Stimulated activated CD8-positive, alpha-beta memory T cell treated with anti-CD3 and anti-CD28 coated beads, Interleukin-12 subunit alpha, Interleukin-12 subunit beta, amount 100 ng/mL, for 1 hour (primary cell): Measurements from ENCODE around the gene TNFRSF14.
"Not testable (repeated sequence)": the region's sequence is repeated elsewhere in the genome, so short reads cannot be mapped to it uniquely, and the experiment has no call there.

Source experiments
- DNase-seq: peaks from one replicate; pipeline ENCODE4 v3.0.0-alpha.2; 2020; ENCODE audit warnings: low read depth

The TNFRSF14 gene

DNA sequence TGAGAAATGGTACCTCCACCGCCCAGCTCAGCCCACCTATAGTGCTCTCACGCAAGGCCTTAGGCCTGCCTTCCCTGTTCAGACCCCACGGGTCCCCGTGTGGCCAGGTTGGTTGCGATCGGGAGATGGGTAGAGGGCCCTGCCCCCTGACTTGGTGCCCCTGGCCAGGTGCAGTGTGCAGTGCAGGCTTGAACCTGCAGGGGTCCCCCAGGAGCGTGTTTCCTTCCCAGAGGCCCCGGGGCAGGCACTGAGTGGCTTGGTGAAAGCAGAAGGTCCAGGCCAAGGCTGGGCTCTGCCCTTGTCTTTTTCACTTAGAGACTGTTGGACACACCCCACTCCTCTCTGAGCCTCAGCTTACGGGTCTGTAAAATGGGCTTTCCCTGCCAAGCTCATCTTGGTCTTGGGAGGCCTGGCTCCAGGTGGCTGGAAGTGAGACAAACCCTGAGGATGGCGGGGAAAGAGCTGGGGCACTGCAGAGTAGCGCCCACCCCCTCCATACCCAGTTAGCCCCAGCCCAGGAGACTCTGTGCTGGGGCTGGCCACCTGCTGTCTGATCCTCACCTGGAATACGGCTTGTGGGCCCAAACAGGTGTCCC lies 16.8 kb upstream of the TNFRSF14 start:
- no peak for DNase-seq

DNA sequence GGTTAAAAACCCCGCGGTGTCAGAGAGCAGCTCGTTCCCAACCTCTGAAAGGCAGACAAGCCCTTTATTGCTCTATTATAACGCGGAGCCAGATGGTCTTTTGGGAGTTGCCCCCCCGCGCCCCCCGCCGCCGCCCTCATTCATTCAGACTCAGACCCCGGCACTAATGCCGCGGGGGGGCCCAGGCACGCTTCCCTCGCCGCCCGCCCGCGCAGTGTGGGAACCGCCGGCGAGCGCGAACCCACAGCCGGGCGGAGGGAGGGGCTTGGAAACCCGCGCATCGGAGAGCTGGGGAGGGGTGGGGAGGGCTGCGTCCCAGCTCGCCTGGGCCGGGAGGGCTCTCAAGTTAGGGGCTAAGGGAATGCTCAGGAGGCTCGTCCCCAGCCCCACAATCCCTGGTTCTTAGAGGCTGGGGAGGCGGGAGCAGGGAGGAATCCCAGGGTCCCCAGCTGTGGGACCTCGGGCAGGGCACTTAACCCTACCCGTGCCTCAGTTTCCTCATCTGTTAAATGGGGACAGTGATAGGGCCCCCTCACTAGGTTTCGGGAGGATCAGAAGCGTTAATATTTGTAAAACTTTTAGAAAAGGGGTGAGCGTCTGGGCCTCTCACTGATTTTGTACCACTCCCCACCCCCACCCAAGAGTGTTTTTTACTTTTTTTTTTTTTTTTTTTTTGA lies 15.2 kb upstream of the TNFRSF14 start:
- no peak for DNase-seq

DNA sequence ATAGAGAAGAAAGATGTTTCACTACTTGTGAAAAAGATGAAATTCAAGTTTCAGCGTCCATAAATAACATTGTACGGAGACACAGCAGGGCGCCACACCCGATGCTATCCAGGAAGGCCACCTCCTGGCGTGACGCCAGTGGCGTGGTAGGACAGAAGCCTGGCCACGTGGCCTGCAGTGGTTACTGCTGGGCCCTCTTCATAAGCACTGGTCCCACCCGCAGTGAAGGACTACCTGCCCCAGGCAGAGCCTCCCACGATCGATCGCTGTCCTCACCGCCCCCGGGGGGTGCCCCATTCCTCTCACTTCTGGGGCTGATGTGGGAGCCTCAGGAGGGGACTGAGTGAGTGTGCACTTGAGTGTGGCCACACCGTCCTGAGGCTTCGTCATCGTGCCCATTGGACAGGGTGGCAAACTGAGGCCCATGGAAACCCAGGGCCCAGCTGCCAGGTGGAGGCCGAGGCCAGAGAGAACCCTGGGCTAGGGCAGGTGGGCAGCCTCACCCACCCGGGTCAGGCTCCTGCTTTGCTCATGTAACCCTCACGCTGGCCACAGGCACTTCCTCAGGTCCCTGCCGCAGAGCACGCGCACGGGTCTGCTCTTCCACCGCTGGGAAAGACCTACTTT lies 14.4 kb upstream of the TNFRSF14 start:
- no peak for DNase-seq

DNA sequence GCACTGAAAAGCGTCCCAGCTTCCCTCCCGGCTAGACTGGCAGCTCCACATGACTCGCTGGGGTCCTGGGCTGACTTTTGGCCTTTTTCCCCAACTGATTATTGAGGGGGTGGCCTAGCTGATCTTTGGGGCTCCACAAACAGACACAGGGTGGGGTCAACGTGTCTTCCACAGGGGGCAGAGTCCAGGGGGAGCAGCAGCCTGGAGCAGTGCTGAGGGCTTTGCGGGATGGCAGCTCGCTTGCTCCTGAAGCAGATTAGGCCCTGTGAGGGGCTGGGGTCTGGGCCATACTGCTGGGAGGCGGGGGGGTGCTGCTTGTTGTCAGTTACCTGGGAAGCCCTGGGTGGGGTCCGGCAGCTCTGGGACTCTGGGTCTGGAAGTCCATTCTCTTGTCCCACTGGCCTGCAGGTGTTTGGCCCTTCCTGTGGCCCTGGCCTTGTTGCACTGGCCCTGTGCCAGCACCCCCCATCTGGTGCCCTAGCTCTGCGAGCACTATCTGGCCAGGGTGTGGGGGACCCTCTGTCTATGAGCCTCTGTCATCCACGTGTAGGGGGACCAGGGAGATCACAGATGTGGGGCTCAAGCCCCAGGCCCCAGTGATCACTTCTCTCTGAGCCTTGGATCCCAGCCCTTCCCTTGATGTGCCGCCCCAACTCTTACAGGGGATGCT lies 13.8 kb upstream of the TNFRSF14 start:
- DNase-seq, result no peak

DNA sequence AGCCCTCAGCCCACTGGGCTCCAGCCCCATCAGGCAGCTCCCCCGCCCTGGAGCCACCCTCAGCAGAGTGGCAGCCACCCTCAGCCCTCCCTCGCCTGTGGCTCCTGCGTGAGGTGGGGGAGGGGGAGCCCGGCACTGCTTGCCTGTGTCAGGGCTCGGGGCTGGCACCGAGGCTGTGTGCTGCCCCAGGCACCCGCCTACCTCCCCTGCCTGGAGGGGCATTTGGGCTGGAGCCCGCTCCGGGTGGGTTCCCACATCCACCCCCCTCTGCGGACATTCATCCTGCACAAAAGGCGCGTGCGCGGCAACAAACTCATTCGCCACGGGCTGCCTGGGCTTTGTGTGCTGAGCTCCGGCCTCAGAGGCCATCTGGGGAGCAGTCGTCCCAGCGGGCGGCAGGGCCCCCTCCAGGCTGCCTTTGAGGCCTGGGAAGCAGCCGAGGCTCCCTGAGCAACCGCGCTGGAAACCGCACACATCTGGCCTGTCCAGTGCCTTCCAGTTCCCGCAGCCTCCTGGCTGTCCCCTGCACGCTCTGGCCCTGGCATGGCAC lies 12.6 kb upstream of the TNFRSF14 start:
- DNase-seq, result no peak

DNA sequence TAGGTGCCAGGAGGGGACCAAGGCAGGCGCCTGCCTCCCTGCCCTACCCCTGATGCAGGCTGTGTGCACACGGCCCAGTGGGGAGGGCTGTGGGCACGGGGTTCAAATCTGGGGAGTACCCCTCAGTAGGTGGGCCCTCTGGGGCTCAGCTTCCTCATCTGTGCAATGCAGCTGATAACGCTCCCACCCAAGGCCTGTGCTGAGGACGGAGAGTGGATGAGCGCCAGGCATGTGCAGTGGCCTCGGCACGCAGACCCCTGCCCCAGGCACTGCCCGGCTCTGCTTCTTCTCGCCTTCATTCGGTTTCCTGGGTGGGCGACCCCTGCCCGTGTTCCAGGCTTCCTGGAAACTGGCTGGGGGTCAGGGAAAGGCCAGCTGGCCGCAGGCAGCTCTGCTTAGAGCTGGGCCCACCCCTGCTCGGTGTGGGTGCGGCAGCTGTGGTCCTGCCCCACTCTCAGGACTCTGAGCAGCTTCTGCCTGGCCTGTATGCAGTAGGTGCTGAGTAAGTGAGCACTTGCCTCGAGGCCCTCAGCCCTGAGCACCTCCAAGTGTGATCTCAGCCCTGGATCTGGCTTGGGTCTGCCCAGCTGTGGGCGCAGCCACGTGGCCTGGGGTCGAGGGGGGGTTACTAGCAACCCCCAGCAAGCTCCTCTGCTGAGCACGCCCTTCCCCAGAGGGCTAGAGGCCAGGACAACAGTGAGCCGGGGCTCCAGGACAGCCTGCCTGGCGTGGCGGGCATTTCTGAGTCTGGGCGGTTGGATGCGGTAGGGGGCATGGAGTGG lies 11.9 kb upstream of the TNFRSF14 start:
- no peak for DNase-seq

DNA sequence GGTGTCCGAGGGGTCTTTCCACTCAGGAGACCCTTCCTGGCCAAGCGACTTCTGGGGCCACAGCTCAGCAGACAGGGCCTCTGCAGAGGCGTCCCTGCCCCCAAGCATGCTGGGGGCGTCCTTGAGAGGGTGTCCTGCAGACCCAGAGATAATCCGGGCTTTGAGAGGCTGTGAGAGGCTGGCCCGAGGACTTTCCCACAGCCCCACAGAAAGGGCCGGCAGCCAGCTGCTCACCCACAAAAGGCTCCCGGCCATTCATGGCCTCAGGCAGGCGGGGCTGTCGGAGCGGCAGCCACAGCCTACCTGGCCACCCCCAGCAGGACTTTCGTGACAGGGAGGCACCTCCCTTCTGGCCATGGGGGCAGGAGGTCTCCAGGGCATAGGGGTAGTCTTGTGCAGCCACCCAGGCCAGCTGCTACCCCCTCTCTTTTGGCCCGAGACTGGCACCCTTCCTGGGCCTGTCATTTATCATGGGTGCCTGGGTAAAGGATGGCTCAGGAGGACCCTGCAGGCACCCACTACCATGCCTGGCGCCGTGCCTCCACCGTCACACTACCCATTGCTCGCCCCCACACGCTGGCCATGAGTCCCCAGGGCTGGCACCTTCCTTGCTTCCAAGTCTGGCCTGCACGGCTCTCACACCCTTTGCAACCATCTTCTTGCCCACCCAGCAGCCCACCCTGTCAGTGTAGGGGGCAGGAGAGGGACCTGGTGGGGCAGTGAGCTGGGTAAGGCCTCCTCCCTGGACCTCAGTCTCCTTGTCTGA lies 11.1 kb upstream of the TNFRSF14 start:
- DNase-seq, result no peak

DNA sequence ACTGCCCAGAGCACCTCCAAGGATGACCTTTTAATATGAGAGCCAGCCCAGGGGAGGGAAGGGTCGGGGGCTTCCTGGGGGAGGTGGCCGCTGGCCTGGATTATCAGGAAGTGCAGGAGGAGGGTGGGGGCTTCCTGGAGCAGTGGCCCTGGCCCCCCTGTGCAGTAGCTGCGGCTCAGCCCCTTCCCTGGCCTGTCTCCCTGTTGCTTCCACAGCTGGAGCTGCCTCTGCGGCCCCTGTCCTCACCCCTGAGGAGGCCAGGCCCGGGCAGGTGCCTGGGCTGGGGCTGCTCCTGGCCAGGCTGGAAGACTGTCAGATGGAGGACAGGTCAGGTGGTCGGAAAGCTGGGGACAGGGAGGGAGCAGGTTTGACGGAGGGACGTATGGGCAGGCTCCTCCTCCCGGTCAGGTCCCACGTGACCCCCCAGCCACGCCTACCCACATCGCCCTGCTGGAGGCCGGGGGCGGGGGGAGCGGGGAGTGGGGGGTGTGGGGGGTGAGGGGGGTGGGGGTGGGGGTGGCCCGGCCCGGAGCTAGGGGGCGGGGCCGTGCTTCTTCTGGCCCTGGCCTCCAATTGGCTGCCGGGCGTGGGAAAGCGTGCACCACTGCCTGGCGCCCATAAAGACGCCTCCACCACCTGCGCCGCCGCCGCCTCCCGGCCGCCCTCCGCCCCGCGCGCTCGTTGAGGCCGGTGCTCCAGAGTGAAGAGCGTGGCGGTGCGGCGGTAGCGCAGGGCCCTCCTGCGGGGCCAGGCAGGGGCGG lies 10.2 kb upstream of the TNFRSF14 start:
- peak; percentile 79 for DNase-seq

DNA sequence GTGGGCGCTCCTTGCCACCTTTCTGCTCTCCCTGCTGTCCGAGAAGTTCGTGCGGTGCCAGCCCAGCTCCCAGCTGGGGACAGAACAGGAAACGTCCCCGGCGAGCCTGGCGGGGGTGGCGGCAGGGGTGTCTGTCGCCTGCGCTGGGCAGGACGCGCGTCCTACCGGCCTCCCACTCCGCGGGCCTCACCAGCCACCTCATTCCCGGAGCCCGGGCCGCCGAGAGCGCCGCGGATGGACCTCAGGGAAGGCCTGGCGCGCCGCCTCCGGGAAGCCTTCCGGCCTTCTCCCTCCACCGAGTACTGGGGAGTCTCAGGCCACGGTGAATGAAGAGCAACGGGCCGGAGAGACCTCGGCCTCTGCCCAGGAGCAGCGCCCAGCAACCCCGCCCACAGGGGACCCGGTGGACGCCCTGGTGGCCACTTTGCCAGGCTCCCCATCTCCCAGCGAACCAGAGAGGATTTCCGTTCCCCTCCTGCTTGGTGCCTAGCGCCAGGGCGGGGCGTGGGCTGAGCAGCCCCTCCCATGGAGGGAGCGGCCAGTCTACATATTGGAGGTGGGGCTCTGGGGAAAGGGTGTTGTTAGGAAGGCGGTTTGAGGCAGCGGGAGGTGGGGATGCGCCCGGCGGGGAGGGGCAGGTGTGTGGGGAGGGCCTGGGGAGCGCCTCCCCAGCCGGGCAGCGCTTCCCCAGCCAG lies 9.5 kb upstream of the TNFRSF14 start:
- DNase-seq, result peak; percentile 68

DNA sequence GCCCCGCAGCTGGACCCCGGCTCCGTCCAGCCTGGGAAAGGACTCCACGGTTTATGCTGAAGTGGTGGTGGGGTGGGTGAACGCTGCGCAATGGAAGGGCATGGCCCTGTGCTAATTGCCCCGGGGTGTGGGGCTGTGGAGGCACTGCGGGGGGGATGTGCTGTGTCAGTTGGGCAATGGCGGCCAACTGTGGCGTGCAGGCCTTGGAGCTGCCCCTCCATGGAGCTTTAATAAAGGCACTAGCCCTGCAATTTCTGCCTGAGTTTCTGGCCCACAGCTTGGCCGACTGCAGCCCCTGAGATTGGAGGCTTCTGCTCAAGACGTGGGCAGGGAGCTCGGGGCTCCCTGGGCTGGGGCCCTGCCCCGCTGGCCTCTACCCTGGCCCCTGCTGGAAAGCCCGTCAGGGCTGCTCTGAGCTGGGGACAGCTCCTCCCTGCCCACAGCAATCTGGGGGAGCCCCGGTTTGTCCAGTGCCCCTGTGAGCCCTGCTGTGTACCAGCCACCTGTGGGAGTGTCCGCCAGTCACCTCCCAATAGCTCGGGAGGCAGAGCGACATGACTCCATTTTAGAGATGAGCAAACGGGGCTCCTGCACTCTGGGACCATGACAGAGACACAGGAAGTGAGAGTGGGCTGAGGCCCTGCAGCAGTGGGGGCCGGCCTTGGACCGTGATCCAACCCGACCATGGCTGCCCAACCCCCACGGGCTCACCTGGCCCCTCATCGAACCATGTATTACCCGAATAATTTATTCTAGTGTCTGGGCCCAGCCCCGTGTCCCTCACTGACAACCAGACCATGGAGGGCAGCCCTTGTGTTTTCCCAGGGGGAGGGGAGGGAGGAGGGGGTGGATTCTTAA lies 8.7 kb upstream of the TNFRSF14 start:
- DNase-seq, result no peak

DNA sequence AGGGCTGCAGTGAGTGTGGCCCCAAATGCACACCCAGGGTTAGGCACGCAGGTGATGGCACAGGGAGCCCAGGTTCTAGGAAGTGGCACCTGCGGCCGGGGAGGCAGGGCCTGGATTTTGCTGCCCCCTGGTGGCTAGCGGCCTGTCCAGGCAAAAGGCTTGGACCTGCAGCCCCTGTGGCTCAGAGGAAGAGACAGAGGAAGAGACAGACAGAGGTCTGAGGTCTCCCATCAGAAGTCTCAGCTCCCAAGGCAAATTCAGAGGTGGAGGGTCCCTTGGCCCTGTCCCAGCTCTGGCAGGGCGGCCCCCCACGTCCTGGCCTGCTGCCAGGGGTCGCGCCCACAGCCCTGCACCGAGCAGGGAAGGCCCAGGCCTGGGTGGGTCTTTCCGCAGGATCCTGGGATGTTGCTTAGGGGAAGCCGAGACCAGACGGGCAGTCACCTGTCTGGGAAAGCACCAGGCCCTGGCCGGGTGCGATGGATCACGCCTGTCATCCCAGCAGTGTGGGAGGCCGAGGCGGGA lies 8.0 kb upstream of the TNFRSF14 start:
- DNase-seq, result peak; percentile 76

DNA sequence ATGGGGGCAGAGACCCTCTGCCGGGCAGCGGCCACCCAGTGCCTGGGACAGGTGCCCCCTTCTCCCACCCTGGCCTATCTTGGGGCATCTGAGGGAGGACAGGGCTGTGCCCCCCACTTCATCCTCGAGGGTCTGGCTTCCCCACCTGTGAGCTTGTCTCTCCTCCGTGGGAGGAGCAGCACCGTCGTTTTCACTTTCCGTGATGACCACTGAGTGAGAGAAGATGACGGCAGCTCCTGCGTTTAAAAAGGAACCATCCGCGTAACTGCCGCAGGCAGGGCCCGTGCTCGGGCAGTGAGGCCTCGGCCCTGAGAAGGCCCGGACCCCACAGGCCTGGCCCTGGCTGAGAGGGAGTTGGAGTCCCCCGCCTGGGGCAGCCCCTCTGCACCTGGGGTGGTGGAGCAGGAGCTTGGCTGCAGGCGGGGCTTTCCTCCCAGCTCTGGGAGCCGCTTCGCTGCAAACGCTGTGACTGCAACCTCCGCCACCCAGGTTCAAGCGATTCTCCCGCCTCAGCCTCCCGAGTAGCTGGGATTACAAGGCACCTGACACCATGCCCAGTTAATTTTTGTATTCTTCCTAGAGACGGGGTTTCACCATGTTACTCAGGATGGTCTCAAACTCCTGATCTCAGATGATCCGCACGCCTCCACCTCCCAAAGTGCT lies 6.7 kb upstream of the TNFRSF14 start:
- not testable (repeated sequence) for DNase-seq

DNA sequence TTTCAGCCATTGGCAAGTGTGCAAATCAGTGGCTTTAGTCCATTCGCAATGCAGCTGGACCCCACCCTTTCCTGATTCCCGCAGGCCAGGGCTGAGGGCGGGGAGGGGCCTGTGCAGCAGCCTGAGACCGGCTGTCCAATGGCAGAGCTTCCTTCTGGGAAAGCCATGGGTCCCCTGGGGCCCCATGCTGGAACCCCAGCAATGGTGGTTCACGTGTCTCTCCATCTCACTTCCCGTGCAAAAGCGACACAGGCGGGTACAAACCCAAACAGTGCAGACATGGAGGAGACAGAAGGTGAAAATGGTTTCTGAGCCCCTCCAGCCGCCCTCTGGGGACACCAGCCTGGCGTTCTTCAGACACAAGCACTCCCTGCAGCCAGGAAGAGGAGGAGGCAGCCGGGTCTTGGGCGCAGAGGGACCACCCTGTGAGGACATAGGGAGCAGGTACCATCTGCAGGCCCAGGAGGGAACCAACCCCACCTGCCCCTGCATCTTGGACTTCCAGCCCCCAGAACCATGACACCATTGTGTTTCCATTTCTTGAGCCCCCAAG lies 5.8 kb upstream of the TNFRSF14 start:
- not testable (repeated sequence) for DNase-seq

DNA sequence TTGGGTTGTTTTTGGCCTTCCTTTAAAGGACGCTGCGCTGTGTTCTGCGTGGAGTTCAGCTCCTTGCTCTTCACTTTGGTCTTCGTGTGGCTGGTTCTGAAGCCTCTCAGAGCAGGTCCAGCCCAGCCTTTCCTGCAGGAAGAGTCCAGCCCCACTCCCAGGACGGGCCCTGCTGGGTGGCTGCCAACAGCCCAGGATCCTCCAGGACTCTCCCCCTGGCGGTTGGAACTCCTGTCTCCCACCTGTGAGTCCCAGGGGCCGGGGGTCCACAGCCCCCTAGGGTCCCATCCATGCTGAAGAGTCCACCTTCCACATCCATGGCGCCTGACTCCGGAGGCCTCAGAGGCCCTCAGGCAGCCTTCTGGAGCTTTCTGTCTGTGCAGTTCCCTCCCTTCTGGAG lies 4.6 kb upstream of the TNFRSF14 start:
- DNase-seq, result not testable (repeated sequence)

DNA sequence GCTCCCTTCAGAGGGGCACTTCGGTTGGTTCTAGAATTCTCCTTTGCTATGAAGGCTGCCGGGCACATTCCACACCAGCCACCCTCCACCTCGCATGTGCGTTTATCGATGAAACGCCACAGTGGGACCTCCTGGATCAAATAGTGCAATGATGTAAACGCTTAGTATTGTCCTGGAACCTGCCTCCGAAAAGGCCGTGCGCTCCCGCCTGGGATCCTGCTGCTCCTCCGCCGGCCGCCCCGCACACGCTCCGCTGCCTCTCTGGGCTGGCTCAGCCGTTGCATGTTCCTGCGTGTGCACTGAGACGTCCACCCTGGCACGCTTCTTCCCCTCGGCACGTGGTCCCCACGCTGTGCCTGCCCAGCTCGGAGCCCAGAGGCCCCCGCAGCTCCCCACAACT lies 4.0 kb upstream of the TNFRSF14 start:
- no peak for DNase-seq

DNA sequence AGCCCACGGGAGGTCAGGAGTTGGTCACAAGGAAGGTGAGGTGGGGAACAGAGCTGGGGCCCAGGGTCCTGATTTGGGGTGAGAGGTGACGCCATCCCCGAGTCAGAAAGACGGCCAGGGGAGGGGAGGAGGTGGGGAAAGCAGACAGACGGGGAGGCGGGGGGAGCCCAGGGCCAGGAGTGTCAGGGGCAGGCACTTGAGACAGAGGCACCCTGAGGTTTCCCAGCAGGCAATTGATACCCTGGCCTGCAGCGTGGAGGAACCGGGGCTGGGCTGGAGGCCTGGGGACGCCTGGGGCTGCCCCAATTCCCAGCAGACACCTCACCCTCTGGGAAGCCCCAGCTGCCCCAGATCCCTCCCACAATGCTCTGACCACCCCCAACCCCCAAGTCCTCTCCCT lies 3.1 kb upstream of the TNFRSF14 start:
- DNase-seq, result not testable (repeated sequence)

DNA sequence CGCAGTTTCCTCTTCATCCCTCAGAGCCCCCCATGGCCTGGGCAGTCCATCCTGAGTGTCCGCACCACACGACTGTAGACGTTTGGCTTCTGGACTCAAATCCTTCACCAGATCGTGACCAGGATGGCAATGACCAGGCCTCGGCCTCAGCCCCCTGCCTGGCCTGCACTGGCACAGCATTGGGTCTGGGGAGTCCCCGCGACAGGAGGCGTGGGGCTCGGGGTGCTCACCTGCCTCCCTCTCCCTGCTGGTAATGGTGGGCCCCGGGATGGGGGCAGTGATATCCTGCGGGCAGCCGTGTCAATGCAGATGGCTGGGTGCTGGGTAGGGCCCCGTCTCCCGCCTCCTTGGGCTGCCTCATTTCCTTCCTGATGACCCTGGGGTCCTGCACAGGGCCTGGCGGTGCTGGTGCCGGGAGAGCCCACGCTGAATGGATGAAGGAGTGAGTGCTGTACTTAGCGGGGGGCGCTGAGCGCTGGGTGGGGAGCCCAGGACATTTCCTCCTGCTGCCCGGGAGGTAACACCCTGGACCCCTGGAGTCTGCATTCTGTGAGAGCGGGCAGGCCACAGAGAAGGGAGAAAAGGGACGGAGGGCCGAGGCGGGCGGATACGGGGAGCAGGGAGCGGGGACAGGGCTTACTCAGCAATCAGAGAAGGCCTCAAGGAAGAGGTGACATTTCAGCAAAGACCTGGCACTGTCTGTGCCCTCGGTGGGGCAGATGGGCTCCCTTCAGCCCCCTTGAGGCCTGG lies 2.1 kb upstream of the TNFRSF14 start:
- no peak for DNase-seq
